ENCODE measurements around the gene AP1M1.

AP1M1 gene

GRCh38 chr19:16207490-16208025 is 9.8 kb downstream of the AP1M1 start:
- DNase-seq (ENCODE audit: low read depth in 2 of 2, low spot score in 1 of 2): no peak

- no peak for DNase-seq (ENCODE audit: low read depth in 2 of 2, low spot score in 1 of 2)
These were observed 10.5 kb downstream of the AP1M1 start for GRCh38 chr19:16208064-16208759.

DNA sequence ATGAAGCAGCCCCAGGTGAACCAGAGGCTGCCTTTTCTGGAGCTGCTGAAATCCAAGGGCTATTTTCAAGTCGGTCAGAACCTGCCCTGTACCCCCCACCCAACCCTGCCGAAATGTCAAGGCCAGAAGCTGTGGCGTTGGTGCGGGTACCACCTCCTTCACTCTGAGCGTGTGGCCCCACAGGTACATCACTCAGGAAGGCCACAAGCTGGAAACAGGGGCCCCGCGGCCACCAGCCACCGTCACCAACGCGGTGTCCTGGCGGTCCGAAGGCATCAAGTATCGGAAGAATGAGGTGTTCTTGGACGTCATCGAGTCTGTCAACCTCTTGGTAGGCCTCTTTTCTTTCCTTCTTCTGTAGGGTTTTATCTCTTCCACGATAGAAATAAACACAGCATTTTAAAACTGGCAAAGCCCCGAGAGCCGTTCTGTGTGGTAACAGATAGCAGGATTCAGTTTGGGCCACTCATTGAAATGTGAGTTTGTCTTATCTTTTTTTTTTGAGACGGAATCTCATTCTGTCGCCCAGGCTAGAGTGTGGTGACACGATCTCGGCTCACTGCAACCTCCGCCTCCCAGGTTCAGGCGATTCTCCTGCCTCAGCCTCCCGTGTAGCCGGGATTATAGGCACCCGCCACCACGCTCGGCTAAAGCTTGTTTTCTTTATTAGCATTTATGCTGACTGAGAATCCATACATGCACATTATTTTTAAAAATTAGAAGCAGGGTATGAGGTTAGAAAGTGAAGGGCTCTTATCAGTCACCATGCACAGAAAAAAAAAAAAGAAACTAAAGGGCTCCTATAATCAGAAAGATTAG is 11.3 kb downstream of the AP1M1 start:
- DNase-seq (ENCODE audit: low read depth in 2 of 2, low spot score in 1 of 2): no peak

DNA sequence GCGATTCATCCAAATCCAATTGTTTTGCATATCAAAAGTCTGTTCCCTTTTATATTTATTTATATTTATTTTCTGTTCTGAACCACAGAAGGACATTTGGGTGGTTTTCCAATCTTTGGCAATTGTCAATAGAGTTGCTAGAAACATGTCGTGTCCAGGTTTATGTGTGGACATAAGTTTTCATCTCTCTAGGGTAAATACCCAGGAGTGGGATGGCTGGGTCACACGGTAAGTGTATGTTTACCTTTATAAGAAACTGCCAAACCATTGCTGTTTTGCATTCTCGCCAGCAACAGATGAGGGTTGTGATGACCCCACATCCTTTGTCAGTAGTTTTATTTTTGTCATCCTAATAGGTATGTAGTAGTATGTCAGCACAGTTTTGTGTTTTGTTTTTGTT is 12.5 kb downstream of the AP1M1 start:
- DNase-seq (ENCODE audit: low read depth in 2 of 2, low spot score in 1 of 2): no peak

DNA sequence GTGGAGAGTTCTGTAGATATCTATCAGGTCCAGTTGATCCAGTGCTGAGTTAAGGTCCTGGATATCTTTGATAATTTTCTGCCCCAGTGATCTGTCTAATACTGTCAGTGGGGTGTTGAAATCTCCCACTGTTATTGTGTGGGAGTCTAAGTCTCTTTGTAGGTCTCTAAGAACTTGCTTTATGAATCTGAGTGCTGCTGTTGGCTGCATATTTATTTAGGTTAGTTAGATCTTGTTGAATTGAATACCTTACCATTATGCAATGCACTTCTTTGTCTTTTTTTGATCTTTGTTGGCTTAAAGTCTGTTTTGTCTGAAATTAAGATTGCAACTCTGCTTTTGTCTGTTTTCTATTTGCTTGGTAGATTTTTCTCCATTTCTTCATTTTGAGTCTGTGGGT is 15.4 kb downstream of the AP1M1 start:
- DNase-seq (ENCODE audit: low read depth in 2 of 2, low spot score in 1 of 2): no peak

GRCh38 chr19:16216744-16217670 is 19.3 kb downstream of the AP1M1 start:
- DNase-seq (ENCODE audit: low read depth in 2 of 2, low spot score in 1 of 2): no peak

- DNase-seq (ENCODE audit: low read depth in 2 of 2, low spot score in 1 of 2): no peak
These were observed 20.2 kb downstream of the AP1M1 start for GRCh38 chr19:16217716-16218451.

DNA sequence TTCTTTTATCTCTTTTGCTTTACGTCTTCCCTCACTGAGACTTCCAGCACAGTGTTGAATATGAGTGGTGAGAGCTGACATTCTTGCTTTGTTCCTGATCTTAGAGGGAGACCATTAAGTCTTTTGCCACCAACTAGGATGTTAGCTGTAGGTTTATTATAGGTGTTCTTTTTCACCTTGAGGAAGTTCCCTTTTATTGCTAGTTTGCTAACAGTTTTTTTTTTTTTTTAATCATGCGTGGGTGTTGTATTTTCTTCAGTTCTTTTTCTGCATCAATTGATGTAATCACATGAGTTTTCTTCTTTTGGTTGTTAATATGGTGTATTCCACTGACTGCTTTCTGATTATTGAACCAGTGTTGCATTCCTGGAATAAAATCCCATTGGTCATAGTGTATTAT is 21.1 kb downstream of the AP1M1 start:
- no peak for DNase-seq (ENCODE audit: low read depth in 2 of 2, low spot score in 1 of 2)

DNA sequence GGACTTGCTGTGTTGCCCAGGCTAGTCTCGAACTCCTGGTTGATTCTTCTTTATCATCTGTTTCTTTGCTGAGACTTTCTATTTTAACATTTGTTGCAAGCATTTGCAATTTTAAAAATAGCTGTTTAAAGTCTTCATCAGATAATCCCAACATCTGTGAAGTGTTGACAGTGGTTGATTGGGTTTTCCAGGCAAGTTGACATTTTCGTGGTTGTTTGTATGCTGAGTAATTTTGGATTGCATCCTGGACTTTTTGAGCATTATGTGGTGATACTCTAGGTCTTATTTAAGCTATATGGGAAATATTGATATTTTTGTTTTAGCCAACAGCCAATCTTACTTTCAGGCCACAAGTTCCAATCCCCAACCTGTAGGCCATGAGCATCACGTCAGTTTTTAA is 25.1 kb downstream of the AP1M1 start:
- no peak for DNase-seq (ENCODE audit: low read depth in 2 of 2, low spot score in 1 of 2)

- DNase-seq (ENCODE audit: low read depth in 2 of 2, low spot score in 1 of 2): no peak
These were observed 26.0 kb downstream of the AP1M1 start for GRCh38 chr19:16223746-16224145.

- DNase-seq (ENCODE audit: low read depth in 2 of 2, low spot score in 1 of 2): no peak
These were observed 26.8 kb downstream of the AP1M1 start for GRCh38 chr19:16224293-16225045.

DNA sequence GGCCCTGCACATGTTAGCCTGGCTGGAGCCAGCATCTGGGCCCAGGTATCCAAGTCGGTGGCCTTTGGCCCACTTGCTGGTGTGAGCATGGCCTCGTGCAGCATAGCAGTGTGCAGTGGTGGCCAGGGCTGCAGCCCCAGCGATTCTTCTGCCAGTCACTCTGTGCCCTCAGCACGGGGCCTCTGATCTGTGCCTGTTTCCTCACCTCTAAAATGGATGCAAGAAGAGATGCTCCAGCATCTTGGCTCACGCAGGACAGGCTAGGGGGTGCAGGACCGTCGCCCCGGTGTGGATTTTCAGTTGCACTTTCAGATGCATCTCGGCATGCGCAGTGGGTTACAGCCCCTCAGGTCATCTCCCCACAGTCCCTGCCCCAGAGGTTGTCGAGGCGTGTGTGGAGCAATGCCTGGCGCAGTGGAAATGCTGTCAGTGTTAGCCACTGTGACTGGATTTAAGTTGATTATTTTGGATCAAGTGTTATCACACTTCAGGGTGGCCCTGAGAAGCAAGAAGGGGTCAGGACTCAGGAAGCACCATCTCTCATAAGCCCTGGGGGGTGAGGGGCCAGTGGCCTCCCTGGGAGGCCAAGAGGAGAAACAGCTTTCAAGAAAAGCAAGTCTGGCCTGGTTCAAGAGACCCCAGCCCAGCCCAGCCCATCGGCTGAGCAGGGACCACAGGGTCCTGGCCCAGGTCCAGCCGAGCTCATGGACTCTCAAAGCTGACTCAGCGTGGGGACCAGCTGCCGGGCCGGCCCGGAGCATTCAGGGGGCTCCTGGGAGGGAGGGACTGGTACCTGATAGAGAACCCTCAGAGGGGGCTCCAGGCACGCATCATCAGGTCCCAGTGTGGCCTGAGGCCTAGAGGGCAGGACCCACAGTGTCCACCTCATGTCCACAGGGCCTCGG is 27.8 kb downstream of the AP1M1 start:
- no peak for DNase-seq (ENCODE audit: low read depth in 2 of 2, low spot score in 1 of 2)

GRCh38 chr19:16226184-16226591 is 28.5 kb downstream of the AP1M1 start:
- no peak for DNase-seq (ENCODE audit: low read depth in 2 of 2, low spot score in 1 of 2)

- DNase-seq (ENCODE audit: low read depth in 2 of 2, low spot score in 1 of 2): no peak
These were observed 29.4 kb downstream of the AP1M1 start for GRCh38 chr19:16226878-16227836.

GRCh38 chr19:16227837-16228636 is 30.3 kb downstream of the AP1M1 start:
- no peak for DNase-seq (ENCODE audit: low read depth in 2 of 2, low spot score in 1 of 2)

GRCh38 chr19:16228637-16229321 is 31.1 kb downstream of the AP1M1 start:
- DNase-seq (ENCODE audit: low read depth in 2 of 2, low spot score in 1 of 2): no peak
